ENCODE results near the gene GGNBP2. TPM values are rescaled to one million over a fixed set of nuclear protein-coding genes. Genes with fewer than 3 reads are reported as not detected.

GGNBP2 gene
- polyA plus RNA-seq, 1 of the 3 experiments (the other 2 are of a cell fraction) = 79.3 TPM

- Histone ChIP-seq H3K4me3 (ENCODE audit: low read depth in 2 of 2, low read length in 1 of 2) (no peak overlapping the region), H4K20me1 (ENCODE audit: insufficient read depth) (no peaks in the 10 kb centered on the region), H3K9me2 (no peaks in the 10 kb centered on the region), H3K79me2 (ENCODE audit: insufficient read depth) (peaks cover 10% of the 10 kb centered on the region), H3K27me3 (ENCODE audit: insufficient read depth) (no peaks in the 10 kb centered on the region), H3K9me3 (no peaks in the 10 kb centered on the region), H3K4me1 (ENCODE audit: control insufficient read depth in 1 of 2, insufficient read depth in 2 of 2, low read depth in 1 of 2, low read length in 1 of 2) (no peaks in the 10 kb centered on the region), H2AFZ (ENCODE audit: low read depth) (no peak overlapping the region), H3K27ac (ENCODE audit: low read depth in 2 of 2, low read length in 1 of 2) (no peak overlapping the region), H3F3A (replicated peaks; ENCODE audit: insufficient read depth) (peaks cover 18% of the 10 kb centered on the region), H3K9ac (no peak overlapping the region), H3K4me2 (no peak overlapping the region), H3K36me3 (replicated peaks in 1 of 2; ENCODE audit: control insufficient read depth in 1 of 2, insufficient read depth in 2 of 2, low read length in 1 of 2) (peaks cover 47 to 68% of the 10 kb centered on the region in 2 experiments)
- DNase-seq = no peak
- WGBS (ENCODE audit: low lambda C conversion rate) = over 99% methylated on average over 6 of the region's 6 CpGs
- TF ChIP-seq PBX3 (IDR thresholded peaks at IDR 0.05) = no peak
- TF ChIP-seq RFX5 (IDR thresholded peaks at IDR 0.05; ENCODE audit: low read length) = no peak
- no peak for TF ChIP-seq FOXM1 (IDR thresholded peaks at IDR 0.05; ENCODE audit: low read depth)
- no peak for TF ChIP-seq FOSL2 (IDR thresholded peaks at IDR 0.05; ENCODE audit: borderline replicate concordance, low read depth)
- TF ChIP-seq GATA2 (CRISPR knock-in tag; IDR thresholded peaks at IDR 0.05) = no peak
- TF ChIP-seq ELF1 (IDR thresholded peaks at IDR 0.05) = no peak
- no peak for TF ChIP-seq SMC3 (IDR thresholded peaks at IDR 0.05; ENCODE audit: low read depth, low read length)
- TF ChIP-seq EZH2phosphoT487 (IDR thresholded peaks at IDR 0.05; ENCODE audit: borderline replicate concordance, low read depth) = no peak
- TF ChIP-seq TAF1 (IDR thresholded peaks at IDR 0.05; ENCODE audit: borderline replicate concordance, low read depth, low read length) = no peak
- TF ChIP-seq USF1 (IDR thresholded peaks at IDR 0.05; ENCODE audit: borderline replicate concordance, low read depth) = no peak
- TF ChIP-seq EP300 (IDR thresholded peaks at IDR 0.05; ENCODE audit: borderline replicate concordance in 1 of 2, low read depth in 1 of 2, low read length in 1 of 2) = no peak
- no peak for TF ChIP-seq CTCF (IDR thresholded peaks at IDR 0.05)
- TF ChIP-seq CHD2 (IDR thresholded peaks at IDR 0.05; ENCODE audit: low read length, partially characterized antibody) = no peak
- no peak for TF ChIP-seq RXRA (IDR thresholded peaks at IDR 0.05; ENCODE audit: borderline replicate concordance, low read depth)
- no peak for TF ChIP-seq IRF3 (IDR thresholded peaks at IDR 0.05; ENCODE audit: low read depth, low read length)
- no peak for TF ChIP-seq TEAD4 (IDR thresholded peaks at IDR 0.05; ENCODE audit: borderline replicate concordance, insufficient read depth)
- CTCF ChIA-PET = interaction anchor here (1.0 kb wide), 1 partner anchor 8 kb away, joined by 4 read pairs; the partner anchor contains the start of genes MYO19 and PIGW
- POLR2A ChIA-PET = no interaction called here
Measured at GRCh38 chr17:36525888-36526287, 18.8 kb upstream of the GGNBP2 start.
